Peyer's patch (tissue), 4 donors: ENCODE data around the gene IRF1.

Source experiments
- CTCF ChIP-seq, 6 experiments: fragments of 450-650 bp in 4 of 6; fragments of 200-600 bp in 2 of 6; sonication (generic) in 1 of 6; IDR thresholded peaks; one replicate each; pipeline ENCODE4 v1.5.1; 2017 to 2019; ENCODE audit warnings: antibody characterized with exemption in 6 of 6, mild to moderate bottlenecking in 3 of 6, moderate library complexity in 1 of 6
- POLR2A ChIP-seq, 2 donors: fragments of 450-650 bp; IDR thresholded peaks; one replicate each; pipeline ENCODE4 v1.5.1; 2017; ENCODE audit warnings: antibody characterized with exemption in 2 of 2, mild to moderate bottlenecking in 2 of 2, moderate library complexity in 2 of 2

DNA sequence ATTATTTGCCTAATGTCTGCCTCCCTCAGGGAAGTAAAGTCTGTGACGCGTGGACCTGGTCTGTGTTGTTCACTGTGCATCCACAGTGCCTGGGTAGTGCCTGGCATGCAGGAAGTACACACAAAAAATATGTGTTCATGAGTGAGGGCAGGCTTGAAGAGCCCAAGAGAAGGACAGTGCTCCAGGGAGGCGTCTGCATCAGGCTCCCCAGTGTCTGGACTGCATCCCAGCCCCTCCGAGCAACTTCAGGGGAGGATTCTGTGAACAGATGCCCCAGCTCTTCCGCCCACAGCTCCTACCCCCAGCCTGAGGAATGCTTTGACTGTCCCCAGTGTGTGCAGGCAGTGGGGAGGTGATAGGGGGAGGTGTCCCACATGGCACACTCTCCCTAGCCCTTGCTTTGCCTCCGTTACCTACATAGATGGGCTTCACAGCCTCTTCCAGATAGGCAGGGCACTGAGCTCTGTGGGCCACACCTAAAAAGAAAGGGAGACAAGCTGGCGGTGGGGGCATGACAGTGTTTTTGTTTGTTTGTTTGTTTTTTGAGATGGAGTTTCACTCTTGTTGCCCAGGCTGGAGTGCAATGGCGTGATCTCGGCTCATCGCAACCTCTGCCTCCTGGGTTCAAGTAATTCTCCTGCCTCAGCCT lies 25.4 kb downstream of the IRF1 start:
- TF ChIP-seq CTCF (IDR thresholded peaks at IDR 0.05) (no peak), POLR2A (IDR thresholded peaks at IDR 0.05) (no peak)
